H9 (cell line): ENCODE measurements around the gene ANXA4. TPM values are rescaled to one million over a fixed set of nuclear protein-coding genes. Genes with fewer than 3 reads are reported as not detected.

Source experiments
- DNase-seq: peaks from one replicate; pipeline ENCODE4 v3.0.0-alpha.2; 2017
- H2AFZ ChIP-seq: one replicate; pipeline ENCODE4 v1.6.1; 2013; ENCODE audit warnings: mild to moderate bottlenecking, low read length, control low read depth, moderate library complexity
- H2AK5ac ChIP-seq: 2 replicates; pipeline ENCODE4 v1.6.1; 2013; ENCODE audit warnings: low read length, control low read depth, mixed read lengths; ENCODE audit not compliant: insufficient read length
- H2BK120ac ChIP-seq: one replicate; pipeline ENCODE4 v1.6.1; 2013; ENCODE audit warnings: low read depth, mild to moderate bottlenecking, low read length, control low read depth, inconsistent platforms; ENCODE audit not compliant: poor library complexity, severe bottlenecking
- H2BK12ac ChIP-seq: 2 replicates; pipeline ENCODE4 v1.6.1; 2013; ENCODE audit warnings: low read length, control low read depth, mixed read lengths, low read depth; ENCODE audit not compliant: insufficient read length
- H2BK15ac ChIP-seq: 2 replicates; pipeline ENCODE4 v1.6.1; 2013; ENCODE audit warnings: low read depth, low read length, control low read depth
- H2BK20ac ChIP-seq: one replicate; pipeline ENCODE4 v1.6.1; 2013; ENCODE audit warnings: low read depth, mild to moderate bottlenecking, low read length, control low read depth, inconsistent platforms; ENCODE audit not compliant: poor library complexity, severe bottlenecking
- H2BK5ac ChIP-seq: 2 replicates; pipeline ENCODE4 v1.6.1; 2013; ENCODE audit warnings: low read length, control low read depth, mixed read lengths; ENCODE audit not compliant: insufficient read length
- H3K14ac ChIP-seq: 2 replicates; pipeline ENCODE4 v1.6.1; 2013; ENCODE audit warnings: low read length, control low read depth; ENCODE audit not compliant: insufficient read depth
- H3K18ac ChIP-seq: 2 replicates; pipeline ENCODE4 v1.6.1; 2013; ENCODE audit warnings: low read depth, mild to moderate bottlenecking, mixed read lengths, low read length, control low read depth; ENCODE audit not compliant: insufficient read length
- H3K23ac ChIP-seq: 2 replicates; pipeline ENCODE4 v1.6.1; 2013; ENCODE audit warnings: low read length, control low read depth, mixed read lengths, low read depth; ENCODE audit not compliant: insufficient read length
- H3K23me2 ChIP-seq: 2 replicates; pipeline ENCODE4 v1.6.1; 2013; ENCODE audit warnings: low read depth, mild to moderate bottlenecking, mixed read lengths, low read length, control low read depth; ENCODE audit not compliant: insufficient read length, poor library complexity, severe bottlenecking
- H3K27ac ChIP-seq: 2 replicates; pipeline ENCODE4 v1.5.1; 2013; ENCODE audit warnings: low read length, control low read depth, mixed read lengths, low read depth; ENCODE audit not compliant: insufficient read length
- H3K27me3 ChIP-seq: 2 replicates; pipeline ENCODE4 v1.6.1; 2013; ENCODE audit warnings: low read length, control low read depth, inconsistent platforms; ENCODE audit not compliant: insufficient read depth
- H3K4ac ChIP-seq: 2 replicates; pipeline ENCODE4 v1.6.1; 2013; ENCODE audit warnings: low read depth, mild to moderate bottlenecking, control low read depth, inconsistent platforms, low read length, moderate library complexity
- H3K4me1 ChIP-seq: 2 replicates; pipeline ENCODE4 v1.6.1; 2013; ENCODE audit warnings: low read length, control low read depth, inconsistent platforms; ENCODE audit not compliant: insufficient read depth
- H3K4me2 ChIP-seq: 2 replicates; pipeline ENCODE4 v1.6.1; 2013; ENCODE audit warnings: low read length, control low read depth, mixed read lengths; ENCODE audit not compliant: insufficient read length, insufficient read depth
- H3K56ac ChIP-seq: 2 replicates; pipeline ENCODE4 v1.6.1; 2013; ENCODE audit warnings: low read depth, mild to moderate bottlenecking, mixed read lengths, low read length, control low read depth; ENCODE audit not compliant: insufficient read length
- H3K79me1 ChIP-seq: 2 replicates; pipeline ENCODE4 v1.6.1; 2013; ENCODE audit warnings: low read depth, mild to moderate bottlenecking, moderate library complexity, low read length, control low read depth, inconsistent platforms; ENCODE audit not compliant: insufficient read depth, poor library complexity, severe bottlenecking
- H3K79me2 ChIP-seq: 2 replicates; pipeline ENCODE4 v1.6.1; 2013; ENCODE audit warnings: low read length, control low read depth, inconsistent platforms; ENCODE audit not compliant: insufficient read depth
- H3K9ac ChIP-seq: 2 replicates; pipeline ENCODE4 v1.6.1; 2013; ENCODE audit warnings: low read length, control low read depth, mixed read lengths; ENCODE audit not compliant: insufficient read length; ENCODE audit errors: extremely low read depth
- H3K9me3 ChIP-seq: one replicate; pipeline ENCODE4 v1.6.1; 2013; ENCODE audit warnings: low read depth, low read length, inconsistent platforms; ENCODE audit not compliant: control insufficient read depth
- H3T11ph ChIP-seq: one replicate; pipeline ENCODE4 v1.6.1; 2013; ENCODE audit warnings: mild to moderate bottlenecking, low read length, control low read depth, inconsistent platforms
- H4K20me1 ChIP-seq: one replicate; pipeline ENCODE4 v1.6.1; 2013; ENCODE audit not compliant: control insufficient read depth, insufficient read length, insufficient read depth
- H4K5ac ChIP-seq: 2 replicates; pipeline ENCODE4 v1.6.1; 2013; ENCODE audit warnings: low read depth, mild to moderate bottlenecking, mixed read lengths, low read length, control low read depth; ENCODE audit not compliant: insufficient read length
- H4K8ac ChIP-seq: replicated peaks from 2 replicates; pipeline ENCODE4 v1.6.1; 2013; ENCODE audit warnings: low read length, control low read depth, mixed read lengths, low read depth; ENCODE audit not compliant: insufficient read length
- H4K91ac ChIP-seq: 2 replicates; pipeline ENCODE4 v1.6.1; 2013; ENCODE audit warnings: low read depth, mild to moderate bottlenecking, moderate library complexity, mixed read lengths, low read length, control low read depth; ENCODE audit not compliant: insufficient read length
- H3K27ac Mint-ChIP-seq, 3 experiments: 2 replicates in 2 of 3; 3 replicates in 1 of 3; pipeline ENCODE4 v1.8.0; 2020 to 2021; ENCODE audit warnings: mixed read lengths in 3 of 3, mild to moderate bottlenecking in 1 of 3, moderate library complexity in 1 of 3
- H3K27me3 Mint-ChIP-seq: 2 replicates; pipeline ENCODE4 v1.8.0; 2021; ENCODE audit warnings: low read depth, mild to moderate bottlenecking, moderate library complexity, mixed read lengths
- H3K36me3 Mint-ChIP-seq, 3 experiments: 2 replicates in 2 of 3; 3 replicates in 1 of 3; pipeline ENCODE4 v1.8.0; 2020 to 2021; ENCODE audit warnings: low read depth in 3 of 3, mixed read lengths in 3 of 3; ENCODE audit not compliant: insufficient read depth in 1 of 3
- H3K4me1 Mint-ChIP-seq, 2 experiments: 2 replicates each; pipeline ENCODE4 v1.8.0; 2020; ENCODE audit warnings: mixed read lengths in 2 of 2
- H3K4me3 Mint-ChIP-seq, 2 experiments: 2 replicates in 1 of 2; 3 replicates in 1 of 2; pipeline ENCODE4 v1.8.0; 2020 to 2021; ENCODE audit warnings: mild to moderate bottlenecking in 2 of 2, mixed read lengths in 2 of 2, moderate library complexity in 1 of 2
- H3K9me3 Mint-ChIP-seq, 2 experiments: 2 replicates in 1 of 2; 3 replicates in 1 of 2; pipeline ENCODE4 v1.8.0; 2020; ENCODE audit warnings: mild to moderate bottlenecking in 2 of 2, mixed read lengths in 2 of 2, moderate library complexity in 1 of 2
- WGBS: extraction: QIAGEN DNeasy Blood & Tissue Kit; methylation state at CpG from one replicate; pipeline ENCODE4 v1.1.7; 2013; ENCODE audit warnings: missing lambda C conversion rate, low lambda C conversion rate, mixed read lengths; ENCODE audit not compliant: insufficient read length; ENCODE audit errors: extremely low coverage; 5-methylcytosine and 5-hydroxymethylcytosine counted together
- long read RNA-seq: library from polyadenylated mRNA; unstranded; transcript quantifications from one replicate; pipeline ENCODE4 v2.0.0, GENCODE V29; 2020
- total RNA-seq: library from RNA; stranded (reverse); gene quantifications from 2 replicates; pipeline ENCODE4 v1.2.1, GENCODE V29; 2021
- TF ChIP-seq, protein P1 (sequence below): fragments of 200-600 bp; sonication (generic); conservative IDR thresholded peaks from 3 replicates; pipeline ENCODE4 v1.8.0; 2021; ENCODE audit warnings: antibody characterized with exemption, mild to moderate bottlenecking

ANXA4 gene
- total RNA-seq = 14.3 and 14.4 TPM in 2 replicates
- long read RNA-seq, transcript ANXA4-201 (13 exons, 2,799 nt) = major isoform, 91 of 114 reads
- long read RNA-seq, transcript ANXA4-202 (13 exons, 1,414 nt) = minor isoform, 5 of 114 reads
- long read RNA-seq, partial matches to known transcripts = 3 of 114 reads
- long read RNA-seq, other reads (novel, unspliced or antisense) = 15 of 114 reads

GRCh38 chr2:69741575-69742321 is at the start of gene ANXA4:
Gene ANXA4, plus strand, starts transcription at chr2:69742134. Its CDS starts 39,432 bp downstream, at chr2:69781566.
- Histone ChIP-seq H2BK20ac (no peak within 1 kb of the TSS), H3K18ac (peak within 1 kb of the TSS; percentile 85), H3K27me3 (peaks cover 1% of the 10 kb centered on the region; the same call in 1 of the 2 replicates), H3K4ac (no peak within 1 kb of the TSS), H3T11ph (no peak within 1 kb of the TSS), H3K79me1 (no peaks in the 10 kb centered on the region), H3K9me3 (no peaks in the 10 kb centered on the region), H2BK120ac (no peak within 1 kb of the TSS), H3K14ac (peak within 1 kb of the TSS; percentile 89), H2BK5ac (no peak within 1 kb of the TSS), H3K9ac (peak within 1 kb of the TSS; percentile 80), H2BK15ac (no peak within 1 kb of the TSS), H3K4me1 (no peaks in the 10 kb centered on the region), H2BK12ac (no peak within 1 kb of the TSS), H4K5ac (peak within 1 kb of the TSS; percentile 27), H2AK5ac (no peak within 1 kb of the TSS), H4K8ac (no peak within 1 kb of the TSS), H4K20me1 (no peaks in the 10 kb centered on the region), H3K56ac (no peak within 1 kb of the TSS), H3K23ac (no peak within 1 kb of the TSS), H3K79me2 (no peaks in the 10 kb centered on the region), H4K91ac (no peak within 1 kb of the TSS), H3K27ac (no peak within 1 kb of the TSS), H2AFZ (peak within 1 kb of the TSS; percentile 97), H3K4me2 (peak within 1 kb of the TSS; percentile 100), H3K23me2 (peaks cover 14% of the 10 kb centered on the region)
- H3K4me3 Mint-ChIP-seq = peak within 1 kb of the TSS; percentile 83 to 84
- H3K27ac Mint-ChIP-seq = peak within 1 kb of the TSS in 2 of 3 experiments; percentile 25 to 61; a peak in 2 of 7 replicates
- peak; percentile 69 for DNase-seq
- H3K9me3 Mint-ChIP-seq = no peaks in the 10 kb centered on the region; a peak in 1 of 5 replicates
- peaks cover 17 to 20% of the 10 kb centered on the region in 2 experiments for H3K4me1 Mint-ChIP-seq
- H3K36me3 Mint-ChIP-seq = no peaks in the 10 kb centered on the region; a peak in 1 of 7 replicates
- no CpG with 5 or more reads among the region's 75 CpGs for WGBS
- TF ChIP-seq, protein P1, sequence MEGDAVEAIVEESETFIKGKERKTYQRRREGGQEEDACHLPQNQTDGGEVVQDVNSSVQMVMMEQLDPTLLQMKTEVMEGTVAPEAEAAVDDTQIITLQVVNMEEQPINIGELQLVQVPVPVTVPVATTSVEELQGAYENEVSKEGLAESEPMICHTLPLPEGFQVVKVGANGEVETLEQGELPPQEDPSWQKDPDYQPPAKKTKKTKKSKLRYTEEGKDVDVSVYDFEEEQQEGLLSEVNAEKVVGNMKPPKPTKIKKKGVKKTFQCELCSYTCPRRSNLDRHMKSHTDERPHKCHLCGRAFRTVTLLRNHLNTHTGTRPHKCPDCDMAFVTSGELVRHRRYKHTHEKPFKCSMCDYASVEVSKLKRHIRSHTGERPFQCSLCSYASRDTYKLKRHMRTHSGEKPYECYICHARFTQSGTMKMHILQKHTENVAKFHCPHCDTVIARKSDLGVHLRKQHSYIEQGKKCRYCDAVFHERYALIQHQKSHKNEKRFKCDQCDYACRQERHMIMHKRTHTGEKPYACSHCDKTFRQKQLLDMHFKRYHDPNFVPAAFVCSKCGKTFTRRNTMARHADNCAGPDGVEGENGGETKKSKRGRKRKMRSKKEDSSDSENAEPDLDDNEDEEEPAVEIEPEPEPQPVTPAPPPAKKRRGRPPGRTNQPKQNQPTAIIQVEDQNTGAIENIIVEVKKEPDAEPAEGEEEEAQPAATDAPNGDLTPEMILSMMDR = no peak
- peaks cover 30% of the 10 kb centered on the region for H3K27me3 Mint-ChIP-seq
